Measurements from ENCODE around the gene KYAT1. TPM values are rescaled to one million over a fixed set of nuclear protein-coding genes. Genes with fewer than 3 reads are reported as not detected.
"Not testable (repeated sequence)": the region's sequence is repeated elsewhere in the genome, so short reads cannot be mapped to it uniquely, and the experiment has no call there.

KYAT1 gene
- total RNA-seq, 1 donor: 2.0 TPM

DNA sequence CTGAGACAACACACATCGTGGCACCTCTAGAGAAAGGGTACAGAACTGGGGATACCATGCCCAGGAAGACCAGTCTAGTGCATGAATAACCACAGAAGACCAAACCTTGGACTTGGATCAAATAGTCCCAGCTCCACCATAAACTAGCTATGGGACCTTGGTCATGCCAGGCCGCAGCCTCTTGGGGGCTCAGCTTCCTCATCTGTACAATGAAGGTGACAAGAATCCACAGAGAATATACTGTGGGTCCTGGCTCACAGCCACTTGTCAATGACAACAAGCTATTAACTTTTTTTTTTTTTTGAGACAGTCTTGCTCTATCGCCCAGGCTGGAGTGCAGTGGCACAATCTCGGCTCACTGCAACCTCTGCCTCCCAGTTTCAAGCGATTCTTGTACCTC is 3.9 kb downstream of the KYAT1 start:
- H3K27me3 ChIP-seq (ENCODE audit: insufficient read depth, low read length): no peaks in the 10 kb centered on the region
- H3K4me1 ChIP-seq (ENCODE audit: insufficient read depth, low read length): peaks cover 21% of the 10 kb centered on the region
- no peak overlapping the region for H3K4me3 ChIP-seq (ENCODE audit: low read length)
- H3K9me3 ChIP-seq (ENCODE audit: low read depth, low read length): no peaks in the 10 kb centered on the region

GRCh38 chr9:128870941-128871265 is 10.8 kb downstream of the KYAT1 start:
- not testable (repeated sequence) for H3K4me1 ChIP-seq (ENCODE audit: insufficient read depth, low read length); H3K9me3 ChIP-seq (ENCODE audit: low read depth, low read length); H3K27me3 ChIP-seq (ENCODE audit: insufficient read depth, low read length); H3K4me3 ChIP-seq (ENCODE audit: low read length)

DNA sequence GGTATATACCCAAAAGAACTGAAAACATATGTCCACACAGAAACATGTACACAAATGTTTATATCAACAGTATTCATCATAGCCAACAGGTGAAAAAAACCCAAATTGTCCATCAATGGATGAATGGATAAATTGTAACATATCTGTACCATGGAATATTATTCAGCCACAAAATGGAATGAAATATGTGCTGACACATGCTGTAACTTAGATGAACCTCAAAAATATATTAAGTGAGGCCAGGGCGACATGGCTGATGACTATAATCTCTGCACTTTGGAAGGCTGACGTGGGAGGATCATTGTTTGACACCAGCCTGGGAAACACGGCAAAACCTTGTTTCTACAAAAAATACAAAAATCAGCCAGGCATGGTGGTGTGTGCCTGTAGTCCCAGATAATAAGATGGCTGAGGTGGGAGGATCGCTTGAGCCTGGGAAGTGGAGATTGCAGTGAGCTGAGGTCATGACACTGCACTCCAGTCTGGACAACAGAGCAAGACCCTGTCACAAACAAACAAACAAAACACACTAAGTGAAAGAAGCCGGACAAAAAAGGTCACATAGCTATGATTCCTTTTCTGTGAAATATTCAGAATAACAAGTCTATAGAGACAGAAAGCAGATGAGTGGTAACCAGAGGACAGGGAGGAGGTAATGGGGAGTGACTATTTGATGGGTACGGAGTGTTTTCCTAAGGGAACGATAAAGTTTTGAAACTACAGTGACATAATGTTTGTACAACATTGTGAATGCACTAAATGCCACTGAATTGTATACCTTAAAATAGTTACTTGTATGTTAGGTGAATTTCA is 11.4 kb downstream of the KYAT1 start:
- no peaks in the 10 kb centered on the region for H3K9me3 ChIP-seq (ENCODE audit: low read depth, low read length)
- H3K4me1 ChIP-seq (ENCODE audit: insufficient read depth, low read length): peaks cover 10% of the 10 kb centered on the region
- H3K4me3 ChIP-seq (ENCODE audit: low read length): no peak overlapping the region
- no peaks in the 10 kb centered on the region for H3K27me3 ChIP-seq (ENCODE audit: insufficient read depth, low read length)

DNA sequence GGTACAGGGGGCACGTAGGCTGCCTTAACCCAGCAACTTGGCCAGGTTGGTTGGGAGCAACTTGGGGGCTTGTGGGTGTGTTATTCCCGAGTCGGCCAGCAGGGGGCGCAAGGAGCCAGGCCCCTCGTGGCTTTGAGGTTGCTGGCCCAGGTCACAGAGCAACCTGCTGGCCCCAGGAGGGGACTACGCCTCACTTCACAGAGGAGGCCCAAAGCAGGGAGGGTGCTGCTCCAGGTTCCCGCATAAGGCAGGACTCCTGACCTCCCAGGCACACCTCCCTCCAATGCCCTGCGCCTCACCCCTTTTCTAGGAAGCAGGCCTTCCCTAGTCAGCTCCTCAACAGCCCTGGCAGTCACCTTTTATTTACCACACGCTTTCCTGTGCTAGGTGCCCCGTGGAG is 18.1 kb downstream of the KYAT1 start:
- Histone ChIP-seq H3K4me3 (ENCODE audit: low read length) (no peak overlapping the region), H3K9me3 (ENCODE audit: low read depth, low read length) (no peaks in the 10 kb centered on the region), H3K4me1 (ENCODE audit: insufficient read depth, low read length) (peaks cover 4% of the 10 kb centered on the region), H3K27me3 (ENCODE audit: insufficient read depth, low read length) (no peaks in the 10 kb centered on the region)

- no peaks in the 10 kb centered on the region for H3K27me3 ChIP-seq (ENCODE audit: insufficient read depth, low read length)
- peaks cover 4% of the 10 kb centered on the region for H3K4me1 ChIP-seq (ENCODE audit: insufficient read depth, low read length)
- no peaks in the 10 kb centered on the region for H3K9me3 ChIP-seq (ENCODE audit: low read depth, low read length)
- no peak overlapping the region for H3K4me3 ChIP-seq (ENCODE audit: low read length)
Observed at GRCh38 chr9:128862401-128862851, 19.3 kb downstream of the KYAT1 start.

- Histone ChIP-seq H3K9me3 (ENCODE audit: low read depth, low read length) (no peaks in the 10 kb centered on the region), H3K27me3 (ENCODE audit: insufficient read depth, low read length) (no peaks in the 10 kb centered on the region), H3K4me3 (ENCODE audit: low read length) (no peak overlapping the region), H3K4me1 (ENCODE audit: insufficient read depth, low read length) (peaks cover 4% of the 10 kb centered on the region)
Observed at GRCh38 chr9:128861501-128861900, 20.2 kb downstream of the KYAT1 start.

DNA sequence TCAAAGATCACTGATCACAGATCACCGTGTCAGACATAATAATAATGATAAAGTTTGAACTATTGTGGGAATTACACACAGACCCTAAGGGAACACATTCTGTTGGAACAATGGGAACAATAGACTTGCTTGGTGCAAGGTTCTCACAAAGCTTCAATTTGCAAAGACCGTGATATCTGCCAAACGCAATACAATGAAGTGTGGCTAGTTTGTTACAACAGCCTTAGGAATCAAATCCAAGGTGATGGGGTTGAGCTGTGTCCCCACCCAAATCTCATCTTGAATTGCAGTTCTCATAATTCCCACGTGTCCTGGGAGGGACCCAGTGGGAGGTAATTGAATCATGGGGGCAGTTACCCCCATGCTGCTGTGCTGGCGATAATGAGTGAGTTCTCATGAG is 20.8 kb downstream of the KYAT1 start:
- peaks cover 4% of the 10 kb centered on the region for H3K4me1 ChIP-seq (ENCODE audit: insufficient read depth, low read length)
- no peak overlapping the region for H3K4me3 ChIP-seq (ENCODE audit: low read length)
- no peaks in the 10 kb centered on the region for H3K9me3 ChIP-seq (ENCODE audit: low read depth, low read length)
- H3K27me3 ChIP-seq (ENCODE audit: insufficient read depth, low read length): no peaks in the 10 kb centered on the region

GRCh38 chr9:128858476-128858875 is 23.3 kb downstream of the KYAT1 start:
- H3K4me1 ChIP-seq (ENCODE audit: insufficient read depth, low read length); H3K27me3 ChIP-seq (ENCODE audit: insufficient read depth, low read length); H3K9me3 ChIP-seq (ENCODE audit: low read depth, low read length); H3K4me3 ChIP-seq (ENCODE audit: low read length): not testable (repeated sequence)

DNA sequence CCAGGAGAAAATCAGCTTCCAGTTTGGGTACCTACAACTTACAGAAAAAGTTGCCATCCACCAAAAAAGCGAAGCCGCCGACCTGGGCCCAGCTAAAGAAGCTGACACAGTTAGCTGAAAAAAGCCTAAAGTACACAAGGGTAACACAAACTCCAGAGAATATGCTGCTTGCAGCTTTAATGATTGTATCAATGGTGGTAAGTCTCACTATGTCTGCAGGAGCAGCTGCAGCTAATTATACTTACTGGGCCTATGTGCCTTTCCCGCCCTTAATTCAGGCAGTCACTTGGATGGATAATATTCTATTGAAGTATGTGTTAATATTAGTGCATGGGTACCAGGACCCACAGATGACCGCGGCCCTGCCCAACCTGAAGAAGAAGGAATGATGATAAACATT is 27.3 kb downstream of the KYAT1 start:
- H3K4me3 ChIP-seq (ENCODE audit: low read length); H3K4me1 ChIP-seq (ENCODE audit: insufficient read depth, low read length); H3K27me3 ChIP-seq (ENCODE audit: insufficient read depth, low read length); H3K9me3 ChIP-seq (ENCODE audit: low read depth, low read length): not testable (repeated sequence)

GRCh38 chr9:128852646-128853045 is 29.1 kb downstream of the KYAT1 start:
- not testable (repeated sequence) for H3K9me3 ChIP-seq (ENCODE audit: low read depth, low read length); H3K27me3 ChIP-seq (ENCODE audit: insufficient read depth, low read length); H3K4me3 ChIP-seq (ENCODE audit: low read length); H3K4me1 ChIP-seq (ENCODE audit: insufficient read depth, low read length)

GRCh38 chr9:128851779-128852600 is 29.8 kb downstream of the KYAT1 start:
- H3K4me1 ChIP-seq (ENCODE audit: insufficient read depth, low read length); H3K4me3 ChIP-seq (ENCODE audit: low read length); H3K27me3 ChIP-seq (ENCODE audit: insufficient read depth, low read length); H3K9me3 ChIP-seq (ENCODE audit: low read depth, low read length): not testable (repeated sequence)

DNA sequence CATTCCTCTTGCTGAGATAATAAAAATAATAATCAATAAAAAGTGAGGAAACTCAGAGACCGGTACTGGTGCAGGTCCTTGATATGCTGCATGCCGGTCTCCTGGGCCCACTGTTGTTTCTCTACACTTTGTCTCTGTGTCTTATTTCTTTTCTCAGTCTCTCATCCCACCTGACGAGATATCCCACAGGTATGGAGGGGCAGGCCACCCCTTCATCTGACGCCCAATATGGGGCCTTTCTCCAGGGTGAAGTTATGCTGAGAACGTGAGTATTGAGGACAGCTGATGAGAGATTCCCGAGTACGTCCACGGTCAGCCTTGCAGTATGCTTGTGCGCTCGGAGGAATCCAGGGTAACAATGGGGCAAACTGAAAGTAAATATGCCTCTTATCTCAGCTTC is 30.7 kb downstream of the KYAT1 start:
- not testable (repeated sequence) for H3K27me3 ChIP-seq (ENCODE audit: insufficient read depth, low read length); H3K4me1 ChIP-seq (ENCODE audit: insufficient read depth, low read length); H3K4me3 ChIP-seq (ENCODE audit: low read length); H3K9me3 ChIP-seq (ENCODE audit: low read depth, low read length)

DNA sequence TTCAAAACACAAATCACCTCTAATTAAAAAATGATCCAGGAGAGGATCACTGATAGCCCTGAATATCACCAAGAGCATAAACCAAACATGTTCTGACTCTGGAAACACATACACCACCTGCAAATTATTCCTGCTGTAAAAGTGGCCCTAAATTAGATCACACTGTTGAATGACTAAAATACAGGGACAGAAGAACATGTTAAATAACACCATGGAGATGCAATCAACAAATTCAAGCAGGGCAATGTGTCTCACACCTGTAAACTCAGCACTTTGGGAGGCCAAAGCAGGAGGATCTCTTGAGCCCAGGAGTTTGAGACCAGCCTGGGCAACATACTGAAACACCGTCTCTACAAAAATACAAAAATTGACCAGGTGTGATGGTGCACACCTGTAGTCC is 33.9 kb downstream of the KYAT1 start:
- no peak overlapping the region for H3K4me3 ChIP-seq (ENCODE audit: low read length)
- H3K4me1 ChIP-seq (ENCODE audit: insufficient read depth, low read length): no peaks in the 10 kb centered on the region
- H3K27me3 ChIP-seq (ENCODE audit: insufficient read depth, low read length): no peaks in the 10 kb centered on the region
- H3K9me3 ChIP-seq (ENCODE audit: low read depth, low read length): no peaks in the 10 kb centered on the region

GRCh38 chr9:128846680-128847030 is 35.1 kb downstream of the KYAT1 start:
- Histone ChIP-seq H3K27me3 (ENCODE audit: insufficient read depth, low read length) (no peaks in the 10 kb centered on the region), H3K9me3 (ENCODE audit: low read depth, low read length) (no peaks in the 10 kb centered on the region), H3K4me3 (ENCODE audit: low read length) (no peak overlapping the region)

GRCh38 chr9:128845186-128845931 is 36.4 kb downstream of the KYAT1 start:
- Histone ChIP-seq H3K9me3 (ENCODE audit: low read depth, low read length) (no peaks in the 10 kb centered on the region), H3K4me1 (ENCODE audit: insufficient read depth, low read length) (no peaks in the 10 kb centered on the region), H3K4me3 (ENCODE audit: low read length) (no peak overlapping the region), H3K27me3 (ENCODE audit: insufficient read depth, low read length) (no peaks in the 10 kb centered on the region)

More at GRCh38 chr9:128846680-128847030, 35.1 kb downstream of the KYAT1 start:
- H3K4me1 ChIP-seq (ENCODE audit: insufficient read depth, low read length): no peaks in the 10 kb centered on the region

All from mononuclear cell (primary cell).